ENCODE data around the gene MINK1. TPM values are rescaled to one million over a fixed set of nuclear protein-coding genes. Genes with fewer than 3 reads are reported as not detected.

MINK1 gene
- total RNA-seq, 1 donor from 2014 or later: 111 TPM

DNA sequence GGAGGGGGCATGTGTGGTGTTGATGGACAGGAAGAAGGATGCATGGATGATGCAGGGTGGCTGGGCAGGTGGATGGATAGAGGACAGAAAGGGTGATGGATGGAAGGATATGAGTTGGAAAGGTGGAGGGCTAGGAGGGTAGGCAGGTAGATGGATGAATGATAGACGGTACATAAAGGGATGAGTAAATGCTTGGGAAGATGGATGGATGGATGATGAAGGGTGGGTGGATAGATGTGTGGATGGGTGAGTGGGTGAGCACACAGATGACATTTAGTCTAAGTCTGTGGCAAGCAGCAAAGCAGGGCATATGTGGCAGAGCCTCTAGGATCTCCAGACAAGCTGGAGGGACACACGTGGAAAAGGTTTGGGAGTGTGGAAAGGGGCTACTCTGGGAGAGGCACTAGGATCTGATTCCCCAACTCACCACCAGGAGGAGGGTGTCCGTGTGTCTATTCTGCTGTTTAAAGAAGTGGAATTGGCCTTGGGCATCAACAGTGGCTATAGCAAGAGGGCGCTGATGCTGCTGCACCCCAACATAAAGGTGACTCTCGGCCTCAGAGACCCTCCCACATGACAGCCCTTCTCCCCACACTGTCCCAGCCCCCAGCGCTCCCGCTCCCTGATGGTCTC lies 18.0 kb upstream of the MINK1 start:
- H3K27me3 Mint-ChIP-seq: no peaks in the 10 kb centered on the region
- no peaks in the 10 kb centered on the region for H3K4me1 Mint-ChIP-seq (ENCODE audit: unreplicated experiment)
- H3K27ac Mint-ChIP-seq: no peak overlapping the region
- H3K36me3 Mint-ChIP-seq: peaks cover 20% of the 10 kb centered on the region
- TF ChIP-seq, protein P1, sequence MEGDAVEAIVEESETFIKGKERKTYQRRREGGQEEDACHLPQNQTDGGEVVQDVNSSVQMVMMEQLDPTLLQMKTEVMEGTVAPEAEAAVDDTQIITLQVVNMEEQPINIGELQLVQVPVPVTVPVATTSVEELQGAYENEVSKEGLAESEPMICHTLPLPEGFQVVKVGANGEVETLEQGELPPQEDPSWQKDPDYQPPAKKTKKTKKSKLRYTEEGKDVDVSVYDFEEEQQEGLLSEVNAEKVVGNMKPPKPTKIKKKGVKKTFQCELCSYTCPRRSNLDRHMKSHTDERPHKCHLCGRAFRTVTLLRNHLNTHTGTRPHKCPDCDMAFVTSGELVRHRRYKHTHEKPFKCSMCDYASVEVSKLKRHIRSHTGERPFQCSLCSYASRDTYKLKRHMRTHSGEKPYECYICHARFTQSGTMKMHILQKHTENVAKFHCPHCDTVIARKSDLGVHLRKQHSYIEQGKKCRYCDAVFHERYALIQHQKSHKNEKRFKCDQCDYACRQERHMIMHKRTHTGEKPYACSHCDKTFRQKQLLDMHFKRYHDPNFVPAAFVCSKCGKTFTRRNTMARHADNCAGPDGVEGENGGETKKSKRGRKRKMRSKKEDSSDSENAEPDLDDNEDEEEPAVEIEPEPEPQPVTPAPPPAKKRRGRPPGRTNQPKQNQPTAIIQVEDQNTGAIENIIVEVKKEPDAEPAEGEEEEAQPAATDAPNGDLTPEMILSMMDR (conservative IDR thresholded peaks at IDR 0.05): peak; percentile 57
- no peak for DNase-seq (ENCODE audit: extremely low spot score, unreplicated experiment)
- no peak overlapping the region for H3K4me3 Mint-ChIP-seq
- no peaks in the 10 kb centered on the region for H3K9me3 Mint-ChIP-seq

DNA sequence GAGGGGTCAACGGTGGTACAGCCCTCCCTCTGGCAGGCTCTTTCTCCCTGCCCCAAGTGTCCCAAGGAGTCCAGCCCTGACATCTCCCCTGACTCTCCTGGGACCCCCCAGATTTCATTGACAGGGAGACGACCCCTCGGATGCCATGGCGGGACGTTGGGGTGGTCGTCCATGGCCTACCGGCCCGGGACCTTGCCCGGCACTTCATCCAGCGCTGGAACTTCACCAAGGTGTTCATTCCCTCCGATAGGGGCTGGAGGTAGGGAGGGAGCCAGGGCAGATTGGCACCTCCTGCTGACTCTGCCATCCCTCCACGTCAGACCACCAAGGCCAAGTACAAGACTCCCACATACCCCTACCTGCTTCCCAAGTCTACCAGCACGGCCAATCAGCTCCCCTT lies 16.3 kb upstream of the MINK1 start:
- no peak overlapping the region for H3K27ac Mint-ChIP-seq
- no peak for DNase-seq (ENCODE audit: extremely low spot score, unreplicated experiment)
- no peak overlapping the region for H3K4me3 Mint-ChIP-seq
- no peaks in the 10 kb centered on the region for H3K27me3 Mint-ChIP-seq
- H3K36me3 Mint-ChIP-seq: peaks cover 14% of the 10 kb centered on the region
- TF ChIP-seq, protein P1 (conservative IDR thresholded peaks at IDR 0.05): no peak
- no peaks in the 10 kb centered on the region for H3K9me3 Mint-ChIP-seq
- no peaks in the 10 kb centered on the region for H3K4me1 Mint-ChIP-seq (ENCODE audit: unreplicated experiment)

DNA sequence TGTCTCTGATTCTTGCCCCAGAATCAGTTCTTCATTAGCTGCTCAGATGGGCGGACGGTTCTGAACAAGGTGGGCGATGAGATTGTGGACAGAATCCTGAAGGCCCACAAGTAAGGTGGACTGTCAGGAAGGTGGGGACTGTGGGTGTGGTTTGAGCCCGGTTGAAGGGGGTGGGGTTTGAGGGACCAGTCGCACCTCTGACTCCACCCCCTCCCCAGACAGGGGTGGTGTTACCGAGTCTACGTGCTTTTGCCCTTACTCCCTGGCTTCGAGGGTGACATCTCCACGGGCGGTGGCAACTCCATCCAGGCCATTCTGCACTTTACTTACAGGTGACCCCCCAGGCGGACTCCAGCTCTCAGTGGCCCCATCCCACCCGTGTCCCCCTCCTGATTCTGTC lies 14.9 kb upstream of the MINK1 start:
- Mint-ChIP-seq H3K9me3 (no peaks in the 10 kb centered on the region), H3K36me3 (peaks cover 11% of the 10 kb centered on the region), H3K27ac (no peak overlapping the region), H3K4me1 (ENCODE audit: unreplicated experiment) (no peaks in the 10 kb centered on the region), H3K27me3 (no peaks in the 10 kb centered on the region), H3K4me3 (no peak overlapping the region)
- no peak for DNase-seq (ENCODE audit: extremely low spot score, unreplicated experiment)
- TF ChIP-seq, protein P1 (conservative IDR thresholded peaks at IDR 0.05): no peak

DNA sequence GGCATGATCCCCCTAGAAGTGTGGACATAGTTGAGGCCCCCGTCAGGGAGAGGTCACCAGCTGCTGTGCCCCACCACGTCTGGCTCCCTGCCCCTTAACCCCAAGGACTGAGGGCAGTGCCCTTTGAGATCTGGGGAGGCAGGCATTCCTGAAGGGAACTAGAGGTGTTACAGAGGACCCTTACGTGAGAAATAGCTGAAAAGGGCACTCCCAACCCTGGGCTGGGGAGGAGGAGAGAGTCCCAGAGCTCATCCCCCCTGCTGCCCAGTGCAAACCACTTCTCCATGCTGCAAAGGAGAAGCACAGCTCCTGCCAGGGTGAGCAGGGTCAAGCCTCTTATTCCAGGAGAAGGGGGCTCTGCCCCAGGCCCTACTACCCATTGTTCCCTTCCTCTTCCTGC lies 10.3 kb upstream of the MINK1 start:
- peaks cover 5% of the 10 kb centered on the region for H3K36me3 Mint-ChIP-seq
- H3K4me3 Mint-ChIP-seq: no peak overlapping the region
- no peak for DNase-seq (ENCODE audit: extremely low spot score, unreplicated experiment)
- H3K9me3 Mint-ChIP-seq: no peaks in the 10 kb centered on the region
- H3K27ac Mint-ChIP-seq: no peak overlapping the region
- H3K4me1 Mint-ChIP-seq (ENCODE audit: unreplicated experiment): no peaks in the 10 kb centered on the region
- no peaks in the 10 kb centered on the region for H3K27me3 Mint-ChIP-seq
- TF ChIP-seq, protein P1 (conservative IDR thresholded peaks at IDR 0.05): no peak

DNA sequence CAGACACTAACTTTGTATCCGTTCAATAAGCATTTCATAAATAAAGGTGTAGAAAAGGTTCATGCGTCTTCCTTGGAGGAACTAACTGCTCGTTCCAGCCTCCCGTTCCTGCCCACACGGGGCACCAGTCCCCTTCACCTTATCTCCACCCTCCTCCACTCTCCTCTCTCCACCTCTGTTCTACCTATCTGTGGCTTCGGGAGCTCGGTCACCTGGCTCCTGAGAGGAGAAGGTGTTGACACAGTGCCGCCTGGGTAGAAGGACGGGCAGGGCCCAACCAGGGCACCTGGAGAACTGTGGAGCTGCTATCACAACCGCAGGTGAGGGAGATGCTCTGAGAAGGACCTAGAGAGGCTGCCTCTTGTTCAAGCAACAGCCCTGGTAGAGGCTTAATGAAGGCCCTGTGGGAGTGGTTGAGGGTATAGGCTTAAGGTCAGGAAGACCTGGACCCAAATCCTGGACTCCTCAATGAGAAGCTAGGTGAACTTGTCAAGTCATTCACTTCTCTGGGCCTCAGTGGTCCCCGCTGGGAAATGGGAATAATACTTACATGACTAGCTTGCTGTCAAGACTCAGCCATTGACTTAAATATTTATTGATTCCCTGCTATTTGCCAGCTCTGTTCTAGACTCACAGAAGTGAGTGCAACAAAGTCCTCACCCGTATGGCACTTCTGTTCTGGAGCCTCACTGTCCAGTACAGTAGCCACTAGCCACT lies 9.6 kb upstream of the MINK1 start:
- Mint-ChIP-seq H3K4me1 (ENCODE audit: unreplicated experiment) (no peaks in the 10 kb centered on the region), H3K4me3 (no peak overlapping the region), H3K9me3 (no peaks in the 10 kb centered on the region), H3K27me3 (no peaks in the 10 kb centered on the region), H3K36me3 (peaks cover 5% of the 10 kb centered on the region), H3K27ac (no peak overlapping the region)
- DNase-seq (ENCODE audit: extremely low spot score, unreplicated experiment): no peak
- TF ChIP-seq, protein P1 (conservative IDR thresholded peaks at IDR 0.05): no peak

All from type B pancreatic cell (in vitro differentiated cells).